Measurements from ENCODE around the gene DYNC1H1.

DYNC1H1 gene

GRCh38 chr14:102005336-102005735 lies 41.0 kb downstream of the DYNC1H1 start:
- DNase-seq: no peak

GRCh38 chr14:102007916-102008418 lies 43.6 kb downstream of the DYNC1H1 start:
- DNase-seq: no peak

GRCh38 chr14:102008891-102009290 lies 44.5 kb downstream of the DYNC1H1 start:
- no peak for DNase-seq

GRCh38 chr14:102011631-102012030 lies 47.3 kb downstream of the DYNC1H1 start:
- no peak for DNase-seq

- DNase-seq: no peak
Observed at GRCh38 chr14:102012336-102012735, 48.0 kb downstream of the DYNC1H1 start.

GRCh38 chr14:102013669-102014200 lies 49.4 kb downstream of the DYNC1H1 start:
- DNase-seq: no peak

- no peak for DNase-seq
Observed at GRCh38 chr14:102015045-102015685, 50.8 kb downstream of the DYNC1H1 start.

GRCh38 chr14:102015771-102016170 lies 51.4 kb downstream of the DYNC1H1 start:
- no peak for DNase-seq

- DNase-seq: no peak
Observed at GRCh38 chr14:102016420-102017090, 52.2 kb downstream of the DYNC1H1 start.

GRCh38 chr14:102018251-102018650 lies 53.9 kb downstream of the DYNC1H1 start:
- DNase-seq: no peak

- no peak for DNase-seq
Observed at GRCh38 chr14:102019006-102019540, 54.7 kb downstream of the DYNC1H1 start.

GRCh38 chr14:102020058-102020971 lies 55.9 kb downstream of the DYNC1H1 start:
- DNase-seq: peak; percentile 44

- DNase-seq: no peak
Observed at GRCh38 chr14:102026934-102027333, 62.6 kb downstream of the DYNC1H1 start.

- DNase-seq: no peak
Observed at GRCh38 chr14:102027951-102028350, 63.6 kb downstream of the DYNC1H1 start.

GRCh38 chr14:102028733-102029132 lies 64.4 kb downstream of the DYNC1H1 start:
- no peak for DNase-seq

- DNase-seq: no peak
Observed at GRCh38 chr14:102029956-102030355, 65.6 kb downstream of the DYNC1H1 start.

- DNase-seq: no peak
Observed at GRCh38 chr14:102033241-102033640, 68.9 kb downstream of the DYNC1H1 start.

- no peak for DNase-seq
Observed at GRCh38 chr14:102034301-102034700, 69.9 kb downstream of the DYNC1H1 start.

GRCh38 chr14:102035914-102036313 lies 71.5 kb downstream of the DYNC1H1 start:
- DNase-seq: no peak

- DNase-seq: no peak
Observed at GRCh38 chr14:102037686-102038085, 73.3 kb downstream of the DYNC1H1 start.

- DNase-seq: no peak
Observed at GRCh38 chr14:102039157-102039556, 74.8 kb downstream of the DYNC1H1 start.

GRCh38 chr14:102040153-102040552 lies 75.8 kb downstream of the DYNC1H1 start:
- DNase-seq: no peak

GRCh38 chr14:102042699-102043098 lies 78.3 kb downstream of the DYNC1H1 start:
- no peak for DNase-seq

All from stimulated activated CD4-positive, alpha-beta T cell treated with anti-CD3 and anti-CD28 coated beads, Interleukin-4, amount 100 ng/mL, for 24 hours (primary cell).